NCI-H1092 treated with DMSO at 0.1 percent for 48 hours (cell line): ENCODE measurements around the gene PLXNB1.

Experiments
- DNase-seq: peaks from one replicate; lab custom pipeline; 2025; lab: John Stamatoyannopoulos, UW

PLXNB1 gene

DNA sequence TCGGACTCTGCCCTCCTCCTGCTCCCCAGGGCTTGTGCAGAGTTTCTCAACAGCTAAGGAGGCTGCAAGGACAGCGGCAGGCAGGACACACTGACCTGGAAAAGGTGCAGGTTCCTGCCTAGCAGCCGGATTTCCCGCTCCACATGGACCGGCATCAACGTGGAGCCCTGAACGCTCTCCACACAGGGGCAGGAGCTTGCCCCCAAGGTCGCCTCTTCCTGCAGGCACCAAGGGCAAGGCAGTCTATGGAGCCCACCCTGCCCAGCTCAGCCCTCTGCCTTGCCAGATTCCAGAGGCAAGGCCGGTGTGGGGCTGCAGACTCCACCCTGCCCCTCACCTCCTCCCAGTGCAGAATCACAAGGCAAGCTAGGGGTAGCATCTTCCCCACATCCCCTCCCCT lies 10.7 kb downstream of the PLXNB1 start:
- DNase-seq: no peak

DNA sequence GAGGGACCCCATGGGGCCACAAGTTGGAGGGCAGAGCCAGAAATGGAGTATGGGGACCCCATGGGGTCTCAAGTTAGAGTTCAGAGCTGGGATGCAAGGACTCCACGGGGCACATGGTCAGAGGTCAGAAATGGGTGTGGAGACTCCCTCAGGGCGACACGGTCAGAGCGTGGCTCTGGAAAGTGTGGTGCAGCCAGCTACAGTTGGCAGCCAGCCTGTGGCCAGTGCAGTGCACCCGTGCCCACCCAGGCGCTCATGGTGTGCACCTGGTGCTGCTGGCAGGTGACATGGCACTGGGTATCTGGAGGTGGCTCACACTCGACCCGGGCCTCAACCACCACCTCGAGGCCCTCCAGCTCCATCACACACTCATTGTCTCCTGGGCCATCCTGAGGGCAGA lies 11.2 kb downstream of the PLXNB1 start:
- no peak for DNase-seq

DNA sequence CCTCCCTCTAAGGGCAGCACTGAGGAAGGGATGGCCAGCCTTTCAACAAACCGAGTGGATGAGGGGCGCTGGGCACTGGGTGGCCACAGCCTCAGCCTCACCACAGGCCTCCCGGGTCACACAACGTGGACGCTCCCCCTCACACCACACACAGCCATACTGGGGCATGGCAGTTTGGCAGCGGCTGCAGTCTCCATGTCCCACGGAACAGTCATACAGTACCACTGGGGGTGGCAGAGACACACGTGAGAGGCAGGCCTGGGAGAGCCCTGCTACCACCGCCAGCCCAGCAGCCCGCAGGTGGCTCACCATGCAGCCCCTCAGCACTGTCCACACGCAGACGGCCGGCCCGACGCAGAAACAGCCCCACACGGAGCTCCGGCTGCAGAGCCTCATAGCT lies 11.7 kb downstream of the PLXNB1 start:
- DNase-seq: no peak

DNA sequence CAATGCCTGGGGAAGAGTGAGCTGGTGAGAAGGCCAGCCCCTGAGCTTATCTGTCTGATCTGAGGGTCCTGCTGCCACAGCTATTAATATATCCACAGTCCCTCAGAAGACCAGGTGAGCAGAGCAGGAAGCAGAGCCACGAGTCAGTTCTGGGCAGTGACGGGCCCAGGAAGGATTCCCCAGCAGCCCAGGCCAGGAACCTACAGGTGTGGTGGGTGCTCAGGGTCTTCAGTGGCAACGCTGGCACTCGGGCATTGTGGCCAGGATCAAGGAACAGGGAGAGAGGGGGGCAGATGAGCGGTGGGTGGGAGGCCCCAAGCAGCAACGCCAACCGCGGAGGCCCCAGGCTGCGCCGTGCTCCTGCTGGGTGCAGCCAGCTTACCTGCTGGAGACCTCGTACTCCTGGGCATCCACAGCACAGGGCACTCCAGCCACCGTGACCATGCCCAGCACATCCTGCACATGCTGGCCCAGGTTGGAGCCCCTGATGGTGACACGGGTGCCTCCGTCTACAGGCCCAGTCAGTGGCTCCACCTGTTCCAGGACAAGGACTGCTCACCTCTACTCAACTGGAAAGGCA lies 12.3 kb downstream of the PLXNB1 start:
- DNase-seq: no peak

DNA sequence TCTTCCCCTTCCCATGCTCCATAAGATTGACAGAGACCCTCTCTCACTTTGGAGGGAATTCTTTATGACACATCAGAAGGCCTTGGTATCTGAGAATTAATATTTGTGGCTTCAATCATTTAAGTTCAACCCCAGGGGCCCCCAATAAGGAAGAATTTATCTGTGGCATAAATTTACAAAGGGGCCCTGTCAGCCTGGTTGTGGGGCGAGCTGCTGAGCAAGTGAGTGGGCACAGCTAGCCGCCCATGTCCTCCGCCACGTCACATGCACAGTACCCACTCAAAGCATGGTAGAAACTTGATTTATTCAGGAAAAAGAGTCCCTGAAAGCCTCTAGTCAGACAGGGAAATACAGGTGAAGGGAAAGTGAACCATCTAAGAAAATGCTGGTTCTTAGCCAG lies 13.3 kb downstream of the PLXNB1 start:
- no peak for DNase-seq

DNA sequence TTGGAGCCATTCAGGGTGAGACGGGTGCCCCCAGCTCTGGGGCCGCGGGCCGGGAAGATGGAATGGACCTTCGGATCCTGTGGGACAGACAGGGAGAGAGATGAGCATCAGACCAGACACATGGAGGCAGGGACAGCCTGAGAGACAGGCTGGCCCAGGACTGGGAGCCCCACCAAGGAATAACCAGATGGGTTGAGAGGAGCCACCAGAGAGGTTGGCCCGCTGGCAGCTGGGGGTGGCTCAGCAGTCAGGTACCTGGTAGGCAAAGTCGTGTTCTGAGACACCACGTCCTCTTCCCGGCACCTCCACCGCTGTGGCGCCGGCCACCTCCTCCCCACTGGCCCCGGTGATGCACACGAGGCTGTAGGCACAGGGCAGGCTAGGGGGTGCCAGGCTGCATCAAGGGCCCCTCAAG lies 13.8 kb downstream of the PLXNB1 start:
- no peak for DNase-seq

DNA sequence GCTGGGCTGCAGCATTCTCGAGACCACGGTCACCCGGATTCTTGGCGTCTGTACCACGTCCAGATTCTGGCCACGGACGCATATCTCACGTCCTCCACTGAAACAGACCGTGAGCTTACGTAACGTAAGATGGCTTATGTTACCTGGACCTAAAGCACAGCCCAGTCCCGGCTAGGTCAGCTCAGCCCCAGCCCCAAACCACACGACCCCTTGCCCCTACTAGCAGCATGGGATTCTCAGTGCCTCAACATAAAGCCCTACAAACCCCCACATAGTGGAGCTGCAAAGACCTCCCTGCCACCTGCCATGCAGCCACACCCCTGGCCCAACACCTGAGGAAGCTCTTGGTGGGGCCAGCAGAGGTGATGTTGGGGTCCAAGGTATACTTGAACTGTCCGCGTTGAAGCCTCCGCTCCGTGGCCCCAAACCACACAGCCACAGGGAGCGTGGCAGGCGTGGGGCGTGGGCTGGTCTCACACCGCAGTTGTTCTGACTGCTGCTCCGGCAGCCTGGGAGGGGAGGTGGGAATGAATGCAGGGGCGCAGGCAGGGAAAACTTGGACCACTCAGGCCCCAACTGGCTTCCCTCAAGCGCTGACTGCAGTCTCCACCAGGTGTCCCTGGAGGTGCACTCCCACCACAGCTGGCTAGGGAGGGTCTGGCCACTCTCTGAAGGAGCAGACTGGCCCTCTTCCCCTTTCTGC lies 14.5 kb downstream of the PLXNB1 start:
- DNase-seq: no peak

DNA sequence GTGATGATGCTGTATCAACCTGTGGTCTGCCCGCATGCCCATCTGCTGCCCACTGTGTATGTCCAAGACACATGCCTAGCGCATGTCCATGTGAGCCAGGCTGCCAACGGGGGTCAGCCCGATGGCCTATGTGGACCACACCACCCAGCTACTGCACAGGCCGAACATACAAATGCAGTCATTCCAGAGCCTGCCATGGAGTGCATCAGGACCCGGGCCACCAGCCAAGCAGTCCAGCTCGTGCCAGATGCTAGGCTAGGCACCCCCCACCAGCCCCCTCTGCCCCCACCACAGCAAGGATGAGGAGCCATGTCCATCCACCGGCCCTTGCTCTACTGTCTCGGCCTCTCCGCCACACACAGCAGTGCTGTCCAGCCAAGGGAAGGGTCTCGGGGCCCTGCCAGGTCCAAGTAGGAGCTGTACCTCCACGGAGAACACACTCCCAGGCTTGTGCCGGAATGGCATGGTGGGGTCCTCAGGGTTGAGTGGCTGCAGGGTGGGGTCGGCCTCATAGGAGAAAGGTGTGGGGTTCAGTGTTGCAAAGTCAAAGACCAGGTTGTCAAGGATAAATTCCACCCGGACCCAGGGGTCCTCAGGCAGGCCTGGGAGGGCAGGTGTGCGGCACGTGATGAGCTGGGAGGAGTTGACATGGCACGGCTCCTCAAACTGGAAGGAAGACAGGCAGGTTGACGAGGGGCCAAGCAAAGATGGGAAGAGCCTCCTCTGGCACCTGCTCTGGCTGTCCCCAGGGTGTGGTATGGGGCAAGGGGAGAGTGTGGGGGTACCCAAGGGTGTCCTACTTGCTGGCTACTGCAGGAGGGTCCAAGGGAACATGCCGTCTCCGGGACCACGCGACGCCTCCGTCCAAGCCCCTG lies 15.3 kb downstream of the PLXNB1 start:
- no peak for DNase-seq

DNA sequence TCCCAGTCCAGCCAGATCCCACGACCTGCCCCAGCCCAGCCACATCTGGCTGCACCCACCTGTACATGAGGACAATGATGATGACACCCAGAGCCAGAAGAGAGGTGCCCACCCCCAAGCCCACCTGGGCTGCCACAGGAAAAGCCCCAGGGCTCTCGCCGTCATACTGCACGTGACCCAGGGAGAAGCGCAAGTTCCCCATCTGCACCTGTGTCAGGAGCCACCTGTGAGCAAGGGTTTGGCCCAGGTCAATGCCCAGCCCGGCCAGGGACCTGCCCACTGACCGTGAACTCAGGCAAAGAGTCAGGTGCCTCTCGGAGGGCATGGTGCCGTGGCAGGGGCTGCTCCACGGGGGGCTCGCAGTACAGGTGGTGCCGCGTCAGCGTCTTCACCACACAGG lies 16.3 kb downstream of the PLXNB1 start:
- no peak for DNase-seq

DNA sequence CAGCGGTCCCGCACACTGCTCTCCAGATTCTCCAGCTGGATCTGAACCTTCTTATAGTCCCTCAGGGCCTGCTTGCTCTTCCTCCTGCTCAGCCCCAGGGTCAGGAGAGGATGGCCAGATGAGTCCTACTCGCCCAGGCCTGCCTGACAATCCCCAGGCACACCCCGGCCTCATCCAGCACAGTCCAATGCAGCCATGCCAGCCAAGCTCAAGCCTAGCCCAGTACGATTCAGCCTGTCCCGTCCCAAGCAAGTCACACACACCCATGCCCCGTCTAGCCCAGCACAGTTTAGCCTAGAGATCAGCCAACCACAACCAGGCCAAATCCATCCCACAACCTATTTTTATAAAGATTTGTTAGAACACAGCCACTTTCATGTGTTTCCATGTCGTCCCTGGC lies 16.8 kb downstream of the PLXNB1 start:
- no peak for DNase-seq

DNA sequence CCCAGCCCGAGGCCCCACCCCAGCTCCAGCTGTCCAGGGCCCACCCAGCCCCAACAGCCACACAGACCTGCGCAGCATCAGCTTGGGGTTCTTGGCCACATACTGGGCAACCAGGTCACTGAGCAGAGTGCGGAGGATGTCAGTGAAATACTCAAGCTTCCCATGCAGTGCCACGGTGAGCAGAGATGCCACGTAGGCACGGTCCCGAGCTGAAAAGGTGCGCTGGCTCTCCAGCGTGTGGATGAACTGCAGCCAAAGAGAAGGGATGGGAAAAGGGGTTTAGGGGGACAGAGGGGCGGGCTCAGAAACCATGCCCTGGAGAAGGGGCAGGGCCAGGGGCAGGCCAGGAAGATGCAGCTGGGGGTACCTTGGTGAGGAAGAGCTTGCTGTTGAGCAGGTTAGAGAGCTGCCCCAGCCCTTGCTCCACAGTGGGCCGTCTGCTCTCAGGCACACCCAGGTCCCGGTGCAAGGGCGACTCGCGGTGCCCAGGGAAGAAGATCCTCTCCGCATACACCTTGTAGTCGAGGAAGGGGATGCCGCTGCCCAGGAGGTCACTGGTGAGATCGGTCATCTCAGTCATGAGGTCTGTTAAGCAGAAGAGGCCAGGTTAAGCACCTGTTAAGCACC lies 17.4 kb downstream of the PLXNB1 start:
- no peak for DNase-seq

DNA sequence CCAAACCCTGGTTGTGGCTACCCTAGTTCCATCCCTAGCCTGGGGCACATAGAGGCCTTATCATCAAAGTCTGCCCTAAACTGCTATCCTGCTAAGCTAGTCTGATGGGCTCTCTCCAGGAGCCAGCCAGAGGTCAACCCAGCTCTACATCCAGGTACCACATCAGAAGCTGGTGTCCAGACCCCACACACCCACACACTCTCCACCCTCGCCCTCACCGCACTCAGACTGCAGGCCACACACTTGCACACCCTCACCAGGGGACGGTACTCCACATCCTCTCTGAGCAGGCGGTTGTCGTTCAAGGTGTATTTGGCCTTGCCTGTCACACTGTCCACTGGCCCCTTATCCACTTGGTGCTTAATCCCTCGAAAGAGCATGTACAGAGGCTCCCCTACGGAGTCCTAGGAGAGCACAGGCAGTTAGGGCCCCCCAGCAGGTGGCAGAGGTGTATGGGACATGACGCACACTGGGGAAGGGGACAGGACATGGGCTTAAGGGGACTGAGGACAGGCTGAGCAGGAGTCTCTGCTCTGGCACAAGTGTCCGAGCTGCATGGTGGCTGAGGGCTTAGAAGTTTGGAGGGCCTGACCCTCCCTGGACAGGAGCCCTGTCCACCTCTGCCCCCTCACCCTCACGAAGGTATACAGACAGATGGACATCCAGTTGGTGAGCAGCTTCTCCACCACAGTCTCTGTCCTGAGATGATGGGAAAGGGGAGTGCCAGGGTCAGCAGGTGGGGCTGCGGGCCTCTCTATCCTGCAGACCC lies 18.1 kb downstream of the PLXNB1 start:
- DNase-seq: no peak

DNA sequence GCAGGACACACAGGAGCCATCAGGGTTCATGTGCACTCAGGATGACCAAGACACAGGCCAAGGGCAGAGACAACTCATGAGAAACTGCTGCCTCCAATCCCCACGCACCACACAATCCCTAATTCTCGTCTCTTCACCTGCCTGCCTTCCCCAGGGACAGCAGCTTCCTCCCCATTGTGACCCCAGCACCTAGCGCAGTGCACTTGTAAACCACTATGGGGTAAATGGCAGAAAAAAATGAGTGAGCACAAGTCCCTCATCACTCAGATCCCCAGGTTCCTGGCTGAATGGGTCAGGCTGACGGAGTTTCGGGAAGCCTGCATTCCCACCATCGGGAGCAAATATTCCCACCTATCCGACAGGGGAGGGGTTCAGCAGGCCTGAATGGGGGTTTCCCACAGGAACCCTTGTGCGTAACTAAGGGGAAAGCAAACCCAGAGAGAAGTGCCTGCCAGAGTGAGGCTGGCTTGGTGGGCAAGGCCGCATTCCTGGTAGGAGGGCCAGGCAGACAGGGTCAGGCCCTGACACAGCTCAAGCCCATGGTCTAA lies 18.8 kb downstream of the PLXNB1 start:
- DNase-seq: no peak

DNA sequence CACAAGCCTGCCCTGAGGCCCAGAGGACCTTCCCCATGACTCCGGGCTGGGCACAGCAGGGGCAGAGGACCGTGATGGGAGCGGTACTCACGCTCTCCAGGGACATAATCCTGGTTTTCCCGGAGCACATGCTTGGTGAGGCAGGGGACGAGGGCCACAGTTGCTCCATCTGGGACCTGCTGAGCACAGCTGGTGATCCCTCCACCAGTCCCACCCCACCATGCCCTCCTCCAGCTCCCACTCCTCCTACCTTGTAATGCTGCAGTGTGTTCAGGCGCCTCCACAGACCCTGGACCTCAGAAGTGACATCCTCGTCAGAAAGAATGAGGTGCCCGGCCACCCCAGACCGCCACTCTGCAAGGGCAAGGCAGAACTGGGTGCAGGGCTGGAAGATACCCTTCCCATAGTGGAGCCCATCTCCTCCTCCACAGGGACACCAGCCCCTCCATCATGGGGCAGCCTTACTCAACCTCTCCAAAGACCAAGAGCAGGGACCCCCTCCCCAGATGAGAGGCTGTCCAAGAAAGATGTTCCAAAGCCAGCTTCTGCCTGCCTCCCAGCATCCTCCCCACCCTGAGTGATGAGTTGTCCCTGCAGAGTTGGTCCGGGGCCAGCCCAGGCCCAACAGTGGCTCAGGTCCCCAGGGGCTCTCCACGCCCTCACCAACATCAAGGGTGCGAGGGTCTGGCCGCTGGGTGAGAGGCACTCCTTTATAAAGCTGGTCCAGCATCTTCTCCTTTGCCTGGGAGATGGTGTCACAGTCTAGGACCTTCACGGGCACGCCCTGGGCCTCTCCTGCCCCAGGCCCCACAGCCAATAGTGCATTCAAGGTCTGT lies 19.5 kb downstream of the PLXNB1 start:
- DNase-seq: no peak

DNA sequence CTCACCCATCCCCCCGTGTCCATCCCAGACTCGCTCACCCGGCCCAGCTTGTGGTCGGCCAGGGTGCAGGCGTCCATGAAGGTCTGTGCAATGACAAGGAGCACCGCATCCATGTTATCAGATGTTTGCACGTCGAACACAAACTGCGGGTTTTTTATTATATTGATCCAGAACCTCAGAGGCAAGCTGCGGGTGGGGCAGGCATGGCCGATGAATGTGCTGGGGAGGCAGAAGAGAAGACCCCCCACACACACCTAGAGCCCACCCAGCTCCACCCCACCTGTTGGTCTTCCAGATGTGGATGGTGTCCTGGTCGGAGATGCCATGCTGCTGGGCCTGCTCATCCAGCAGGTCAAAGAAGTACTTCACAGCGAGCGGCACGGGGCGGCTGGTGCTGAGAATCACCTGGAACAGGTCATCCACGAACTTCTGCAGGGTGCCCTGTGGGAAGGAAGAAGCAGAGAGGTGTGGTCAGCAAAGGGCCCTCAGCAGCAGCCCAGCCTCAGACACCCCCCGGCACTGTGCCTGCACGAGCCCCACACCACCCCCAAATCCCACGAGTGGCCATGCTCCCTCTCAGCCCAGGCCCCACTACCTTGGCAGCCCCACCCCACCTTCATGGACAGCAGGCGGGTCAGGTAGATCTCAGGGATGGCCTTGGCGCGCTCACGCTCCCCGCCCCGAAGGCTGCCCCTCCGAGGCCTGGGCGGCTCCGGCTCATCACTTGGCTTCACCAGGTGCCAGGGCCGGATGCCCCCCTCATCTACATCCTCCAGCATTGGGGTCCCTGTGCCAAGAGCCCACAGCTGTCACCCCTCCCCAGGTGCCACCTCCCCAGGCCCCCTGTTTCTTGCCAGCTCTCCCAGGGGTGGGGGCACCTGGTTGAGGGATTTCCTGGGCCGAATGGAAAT lies 20.3 kb downstream of the PLXNB1 start:
- no peak for DNase-seq

DNA sequence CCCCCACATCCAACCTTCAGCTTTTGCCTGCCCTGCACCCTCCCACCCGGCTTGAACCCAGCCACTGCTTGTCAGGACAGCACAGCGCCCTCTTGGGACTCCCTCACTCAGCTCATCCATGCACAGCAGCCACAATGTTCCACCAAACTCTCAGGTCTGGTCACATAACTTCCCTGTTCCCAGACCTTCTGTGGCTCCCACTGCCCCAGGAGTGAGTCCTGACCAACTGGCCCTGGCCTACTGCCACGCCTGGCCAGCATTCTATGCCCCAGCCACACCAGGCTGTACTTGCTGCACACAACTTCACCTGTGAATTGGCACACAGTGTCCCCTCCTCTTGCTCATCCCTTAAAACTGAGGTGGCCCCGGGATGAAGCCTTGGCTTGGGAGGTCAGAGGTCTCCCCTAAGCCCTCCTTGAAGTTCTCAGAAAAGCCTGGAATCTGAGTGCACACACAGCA lies 21.0 kb downstream of the PLXNB1 start:
- DNase-seq: no peak

DNA sequence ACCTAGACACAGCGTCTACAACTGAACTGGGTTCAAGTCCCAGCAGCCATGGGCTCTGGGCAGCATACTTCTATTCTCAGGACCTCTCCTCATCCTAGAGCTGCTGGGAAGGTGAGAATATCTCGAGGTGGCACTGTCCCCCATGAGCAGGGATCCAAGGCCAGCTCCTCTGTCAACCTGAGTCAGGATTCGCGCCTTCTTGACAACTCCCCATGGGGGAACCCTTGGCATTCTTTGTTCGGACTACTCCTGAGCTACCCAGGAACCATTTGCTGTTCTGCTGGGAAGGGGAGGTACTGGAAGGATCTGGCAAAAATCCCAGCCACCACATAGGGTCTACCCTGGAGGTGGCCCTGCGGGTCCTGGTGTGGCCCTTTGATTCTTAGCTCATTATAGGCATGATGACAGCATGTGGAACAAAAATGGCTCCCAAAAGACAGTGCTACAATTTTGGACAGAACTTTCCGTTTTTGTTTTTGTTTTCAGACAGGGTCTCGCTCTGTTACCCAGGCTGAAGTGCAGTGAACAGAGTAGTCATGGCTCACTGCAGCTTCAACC lies 22.3 kb downstream of the PLXNB1 start:
- no peak for DNase-seq

DNA sequence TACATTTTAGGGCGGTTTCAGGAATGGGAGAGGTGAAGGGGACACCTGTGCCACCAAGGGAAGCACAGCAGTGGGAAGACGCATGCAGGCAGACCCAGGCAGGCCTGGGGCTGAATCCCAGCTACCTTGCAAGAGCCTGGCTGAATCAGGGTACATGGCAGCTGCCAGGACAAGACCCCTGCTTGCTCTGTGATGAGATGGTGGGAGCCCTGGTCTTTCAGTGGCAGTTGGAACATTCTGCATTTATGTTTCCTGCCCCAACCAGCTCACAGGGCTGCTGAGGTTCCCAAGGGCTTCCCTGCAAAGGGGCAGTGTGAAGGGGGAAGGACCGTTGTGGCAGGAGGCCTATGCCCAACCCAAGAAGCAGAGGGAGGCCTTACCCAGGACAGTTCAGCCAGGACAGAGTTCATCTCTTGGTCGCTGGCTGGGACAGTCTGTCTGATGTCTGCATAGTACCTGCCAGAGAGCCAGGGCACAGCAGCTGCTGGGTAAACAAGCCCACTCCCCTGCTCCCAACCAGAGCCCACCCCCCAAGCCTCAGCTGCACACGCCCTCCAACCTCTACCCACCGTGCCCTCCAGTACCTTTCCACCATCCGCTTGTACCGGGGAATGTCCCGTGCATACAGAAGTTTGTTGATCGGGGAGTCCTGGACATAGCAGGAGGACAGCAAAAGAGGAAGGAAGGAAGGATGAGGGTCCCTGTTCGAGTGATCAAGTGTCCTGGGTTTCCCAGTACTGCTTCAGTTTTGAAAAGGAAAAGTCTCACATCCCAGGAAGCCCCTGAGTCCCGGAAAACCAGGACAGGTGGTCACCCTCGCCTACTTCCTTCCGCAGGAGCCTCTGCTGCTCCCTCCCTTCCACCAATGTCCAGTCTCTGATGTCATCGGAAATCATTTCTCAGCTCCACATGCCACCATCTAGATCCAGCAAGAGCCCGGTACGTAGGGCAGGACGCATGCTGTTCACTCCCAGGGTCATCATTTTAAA lies 23.1 kb downstream of the PLXNB1 start:
- DNase-seq: no peak
